HFFc6 (cell line): Measurements from ENCODE around the gene CACNA2D1. TPM values are rescaled to one million over a fixed set of nuclear protein-coding genes. Genes with fewer than 3 reads are reported as not detected.

Experiments
- DNase-seq: peaks from one replicate; pipeline ENCODE4 v3.0.0-alpha.2; 2018
- H3K27ac Mint-ChIP-seq: 2 replicates; pipeline ENCODE4 v1.8.0; 2020; ENCODE audit warnings: mild to moderate bottlenecking, mixed read lengths
- H3K27me3 Mint-ChIP-seq: 2 replicates; pipeline ENCODE4 v1.8.0; 2021; ENCODE audit warnings: mild to moderate bottlenecking, moderate library complexity, mixed read lengths; ENCODE audit not compliant: insufficient read depth
- H3K36me3 Mint-ChIP-seq: 2 replicates; pipeline ENCODE4 v1.8.0; 2021; ENCODE audit warnings: low read depth, mixed read lengths
- H3K4me1 Mint-ChIP-seq: 2 replicates; pipeline ENCODE4 v1.8.0; 2020; ENCODE audit warnings: low read depth, mixed read lengths
- H3K4me3 Mint-ChIP-seq: 2 replicates; pipeline ENCODE4 v1.8.0; 2020; ENCODE audit warnings: mild to moderate bottlenecking, moderate library complexity, mixed read lengths
- H3K9me3 Mint-ChIP-seq: 2 replicates; pipeline ENCODE4 v1.8.0; 2020; ENCODE audit warnings: mild to moderate bottlenecking, mixed read lengths
- CTCF ChIP-seq: fragments of 200-600 bp; sonication (generic); IDR thresholded peaks from 2 replicates; pipeline ENCODE4 v1.5.0; 2021; ENCODE audit warnings: antibody characterized with exemption, mild to moderate bottlenecking
- total RNA-seq, 6 experiments: library from RNA; stranded (reverse); fragmentation: NEBNext Ultra II Directional; extraction: Animal tissue kit (Norgen Biotek cat#: 25700); gene quantifications; 2 replicates in 1 of 6; 3 replicates in 5 of 6; pipeline ENCODE4 v1.2.3, GENCODE V29; 2021

CACNA2D1 gene
- total RNA-seq, 6 experiments from 2014 or later: 34.9 to 43.6 (median 36.8) TPM

DNA sequence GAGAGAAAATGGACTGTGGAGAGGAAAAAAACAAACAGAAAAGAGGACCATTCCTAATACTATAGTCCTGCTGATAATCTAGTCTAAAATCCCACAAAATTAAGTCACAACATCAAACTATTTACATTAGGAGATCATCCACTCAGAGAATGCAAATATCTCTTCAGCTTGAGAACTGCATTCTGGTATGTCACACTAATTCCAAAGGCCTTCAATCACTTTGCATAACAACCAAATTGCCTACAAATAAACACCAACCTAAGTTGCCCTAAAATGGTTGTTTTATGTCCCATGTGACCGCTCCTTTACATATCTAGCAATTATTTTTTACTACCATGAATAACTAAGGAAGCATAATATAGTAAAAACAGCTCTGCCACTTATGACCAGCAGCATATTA is 264.3 kb downstream of the CACNA2D1 start:
- Mint-ChIP-seq H3K9me3 (no peaks in the 10 kb centered on the region), H3K4me1 (peaks cover 23% of the 10 kb centered on the region), H3K4me3 (no peak overlapping the region), H3K36me3 (no peaks in the 10 kb centered on the region; the same call in 1 of the 2 replicates), H3K27me3 (no peaks in the 10 kb centered on the region; the same call in 1 of the 2 replicates), H3K27ac (peak overlapping the region; percentile 2; the same call in 1 of the 2 replicates)
- TF ChIP-seq CTCF: no peak
- peak; percentile 36 for DNase-seq

GRCh38 chr7:82175319-82175718 is 268.3 kb downstream of the CACNA2D1 start:
- no peaks in the 10 kb centered on the region for H3K36me3 Mint-ChIP-seq
- no peaks in the 10 kb centered on the region for H3K27me3 Mint-ChIP-seq
- no peak for DNase-seq
- TF ChIP-seq CTCF: no peak
- peaks cover 9% of the 10 kb centered on the region for H3K4me1 Mint-ChIP-seq
- H3K27ac Mint-ChIP-seq: no peak overlapping the region
- H3K9me3 Mint-ChIP-seq: no peaks in the 10 kb centered on the region
- no peak overlapping the region for H3K4me3 Mint-ChIP-seq

- no peak for DNase-seq
- Mint-ChIP-seq H3K4me1 (peaks cover 5% of the 10 kb centered on the region), H3K36me3 (no peaks in the 10 kb centered on the region), H3K27me3 (no peaks in the 10 kb centered on the region), H3K9me3 (no peaks in the 10 kb centered on the region), H3K27ac (no peak overlapping the region), H3K4me3 (no peak overlapping the region)
- no peak for TF ChIP-seq CTCF
Measured at GRCh38 chr7:82173400-82174021, 270.1 kb downstream of the CACNA2D1 start.

DNA sequence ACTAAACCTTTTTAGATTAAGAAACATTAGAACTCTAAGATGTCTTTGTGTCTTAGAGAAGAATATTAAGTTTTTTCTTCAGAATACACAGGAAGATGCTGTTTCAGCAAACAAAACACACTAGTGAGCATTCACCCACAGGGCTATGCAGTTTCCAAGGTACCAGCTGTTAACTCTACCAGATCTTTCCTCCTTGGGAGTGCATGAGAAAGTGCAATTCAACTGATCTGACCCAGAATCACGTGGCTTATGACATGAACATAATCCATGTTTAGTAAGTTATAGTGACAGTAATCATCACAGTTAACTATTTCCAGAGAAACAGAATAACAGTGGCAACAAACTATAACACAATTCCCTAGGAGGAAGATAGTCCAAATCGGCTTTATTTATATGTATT is 270.7 kb downstream of the CACNA2D1 start:
- Mint-ChIP-seq H3K9me3 (no peaks in the 10 kb centered on the region), H3K27ac (no peak overlapping the region), H3K36me3 (no peaks in the 10 kb centered on the region), H3K27me3 (no peaks in the 10 kb centered on the region), H3K4me1 (peaks cover 5% of the 10 kb centered on the region), H3K4me3 (no peak overlapping the region)
- DNase-seq: no peak
- TF ChIP-seq CTCF: no peak

GRCh38 chr7:82172017-82172416 is 271.6 kb downstream of the CACNA2D1 start:
- no peak for DNase-seq
- Mint-ChIP-seq H3K4me3 (no peak overlapping the region), H3K27ac (no peak overlapping the region), H3K36me3 (no peaks in the 10 kb centered on the region), H3K9me3 (no peaks in the 10 kb centered on the region), H3K27me3 (no peaks in the 10 kb centered on the region), H3K4me1 (peaks cover 5% of the 10 kb centered on the region)
- no peak for TF ChIP-seq CTCF
